HS-5 (cell line): Measurements from ENCODE around the gene ANKHD1.

Experiments used
- DNase-seq: peaks from one replicate; pipeline ENCODE4 v3.0.0-alpha.2; 2012; ENCODE audit warnings: low read depth

The ANKHD1 gene

DNA sequence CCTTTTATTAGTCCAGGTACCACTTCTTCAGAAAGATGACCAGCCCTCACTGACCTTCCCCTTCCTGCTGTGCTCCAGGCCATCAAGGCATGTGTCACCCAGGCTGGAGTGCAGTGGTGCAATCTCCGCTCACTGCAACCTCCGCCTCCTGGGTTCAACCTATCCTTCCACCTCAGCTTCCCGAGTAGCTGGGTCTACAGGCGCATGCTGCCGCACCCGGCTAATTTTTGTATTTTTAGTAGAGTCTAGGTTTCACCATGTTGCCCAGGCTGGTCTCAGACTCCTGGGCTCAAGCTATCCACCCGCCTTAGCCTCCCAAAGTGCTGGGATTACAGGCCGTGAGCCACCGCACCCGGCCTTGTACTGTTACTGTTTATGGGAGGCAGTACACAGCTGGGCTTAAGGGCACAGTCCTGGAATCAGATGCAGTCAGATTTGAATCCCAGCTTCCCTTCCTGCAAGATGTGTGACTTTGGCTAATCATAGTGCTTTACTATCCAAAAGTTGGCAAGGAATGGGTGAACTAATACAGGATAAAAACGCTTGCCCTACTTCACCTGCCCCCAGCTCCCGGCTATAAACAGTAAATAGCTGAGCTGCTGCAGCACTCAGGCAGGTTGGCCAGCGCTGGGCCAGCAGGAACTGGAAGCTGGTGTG is 145.3 kb downstream of the ANKHD1 start:
- DNase-seq, result no peak

DNA sequence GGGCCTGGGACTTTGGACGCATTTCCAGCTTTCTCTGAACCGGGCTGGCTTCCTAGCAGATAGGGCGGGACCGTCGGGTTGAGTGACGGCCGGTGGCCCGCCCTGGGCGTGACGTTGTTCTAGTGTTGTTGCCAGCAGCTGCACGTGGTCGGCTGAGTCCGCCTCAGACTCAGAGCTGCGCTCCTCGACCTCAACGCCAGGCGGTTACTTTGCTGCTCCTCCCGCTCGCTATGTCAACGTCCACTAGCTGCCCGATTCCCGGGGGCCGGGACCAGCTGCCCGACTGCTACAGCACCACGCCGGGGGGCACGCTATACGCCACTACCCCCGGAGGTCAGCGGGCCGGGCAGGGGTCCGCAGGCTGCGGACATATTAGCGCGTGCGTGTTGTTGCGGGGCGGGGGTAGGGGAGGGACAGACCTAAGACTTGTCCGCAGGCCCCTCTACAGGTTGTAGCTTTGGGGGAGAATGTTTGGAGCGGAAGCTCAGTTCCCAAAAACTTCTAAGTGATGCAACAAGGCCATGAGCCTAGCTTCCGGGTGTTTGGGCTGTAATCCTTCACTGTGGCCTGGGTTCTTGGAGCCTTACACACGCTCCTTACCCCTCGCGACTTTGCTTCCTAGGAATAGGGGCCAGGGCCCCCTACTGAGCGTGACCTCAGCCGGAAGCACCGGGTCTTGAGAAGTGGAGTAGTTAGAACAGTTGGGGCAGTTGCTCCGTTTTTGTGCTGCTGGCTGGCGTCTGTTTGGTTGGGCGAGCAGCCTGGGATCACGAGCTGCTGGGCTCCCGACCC is 146.1 kb downstream of the ANKHD1 start, which contains the start of gene EIF4EBP3:
EIF4EBP3 (plus strand) TSS at position 155 of the 792 bp plus-strand sequence; CDS start at position 231, 76 bp downstream.
- peak; percentile 76 for DNase-seq

- DNase-seq, result no peak
These were observed 146.7 kb downstream of the ANKHD1 start for GRCh38 chr5:140548300-140548688.

- no peak for DNase-seq
These were observed 147.2 kb downstream of the ANKHD1 start for GRCh38 chr5:140548791-140549190.

DNA sequence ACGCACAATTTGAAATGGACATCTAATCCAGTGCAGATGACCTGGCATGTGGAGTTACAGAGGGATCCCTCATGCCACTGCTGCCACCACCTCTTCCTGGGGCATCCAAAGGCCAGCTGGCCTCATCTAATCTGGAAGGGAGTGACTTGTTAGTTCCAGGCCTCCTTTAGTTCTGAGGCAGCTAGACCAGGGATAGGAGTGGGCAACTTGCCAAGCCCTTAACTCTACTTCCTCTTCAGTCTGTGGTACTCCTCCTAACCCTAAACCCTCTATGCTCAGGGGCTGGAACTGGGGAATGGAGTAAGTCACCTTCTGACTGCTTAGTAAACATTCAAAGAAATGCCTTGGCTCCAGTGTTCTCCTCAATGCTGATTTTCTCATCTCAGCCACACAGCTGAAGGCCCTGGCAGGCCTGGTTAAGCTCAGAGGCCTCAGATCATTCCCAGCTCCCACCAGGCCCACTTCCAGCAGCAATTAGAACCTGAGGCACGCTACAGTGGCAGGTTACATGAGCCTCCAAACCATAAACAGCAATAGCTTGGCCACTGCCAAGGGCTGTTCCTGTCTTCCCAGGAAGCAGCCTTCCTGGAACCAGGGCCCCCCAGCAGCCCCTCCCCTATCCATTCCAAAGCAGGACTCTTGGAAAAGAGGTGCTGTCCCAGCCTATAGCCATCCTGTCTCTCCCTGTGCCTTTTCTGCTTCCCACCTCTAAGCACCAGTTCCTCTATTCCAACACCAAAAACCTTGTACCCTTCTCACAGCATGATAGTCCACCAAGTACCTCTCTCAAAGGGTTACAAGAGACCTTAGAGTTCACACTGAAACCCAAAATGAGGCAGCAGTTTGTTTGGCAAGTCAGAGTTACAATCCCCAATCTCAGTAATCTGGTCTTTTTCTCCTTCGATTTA is 147.9 kb downstream of the ANKHD1 start:
- no peak for DNase-seq

DNA sequence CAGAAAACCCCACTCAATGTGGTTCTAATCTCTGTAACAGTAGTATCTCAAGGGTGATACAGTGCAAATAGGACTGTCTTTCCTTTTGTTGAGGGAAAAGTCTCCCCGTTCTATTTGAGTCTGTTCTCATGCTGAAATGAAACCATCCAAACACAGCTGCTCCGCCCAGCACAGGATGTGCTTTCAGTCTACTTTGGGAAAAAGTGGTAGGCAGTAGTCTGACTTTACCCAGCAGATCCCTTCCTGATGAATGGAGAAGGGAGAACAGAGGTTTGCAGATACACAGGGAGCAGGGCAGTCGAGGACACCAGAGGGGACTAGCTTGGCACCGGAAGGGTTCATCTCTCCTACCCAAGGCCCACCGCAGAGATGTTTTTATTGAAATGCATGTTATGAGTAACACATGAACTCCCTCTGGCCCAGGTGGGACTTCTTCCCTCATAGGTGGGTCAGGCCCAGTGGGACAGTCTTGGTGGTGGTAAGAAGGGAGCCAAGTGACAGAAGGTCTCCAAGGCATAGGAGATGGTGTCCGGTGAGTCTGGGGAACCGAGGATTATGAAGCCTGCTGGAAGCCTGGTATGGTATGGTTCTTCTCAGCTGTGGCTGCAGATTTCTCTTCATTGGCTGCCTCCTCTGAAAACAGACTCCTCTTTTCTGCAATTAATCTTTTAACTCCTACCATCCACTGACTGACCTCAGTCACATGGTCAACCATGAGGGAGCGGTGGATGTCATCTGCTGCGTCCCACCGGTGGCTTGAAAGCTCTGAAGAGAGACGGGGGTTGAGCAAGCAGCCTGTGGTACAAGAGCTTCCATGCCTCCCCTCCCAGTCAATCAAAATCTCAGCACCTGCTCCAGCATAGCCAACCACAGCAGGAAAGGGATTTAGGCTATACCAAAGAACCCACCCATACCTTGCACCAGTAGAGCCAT is 148.8 kb downstream of the ANKHD1 start:
- DNase-seq, result no peak

- no peak for DNase-seq
These were observed 150.2 kb downstream of the ANKHD1 start for GRCh38 chr5:140551872-140552271.

GRCh38 chr5:140553657-140554056 is 152.0 kb downstream of the ANKHD1 start:
- no peak for DNase-seq

- no peak for DNase-seq
These were observed 152.8 kb downstream of the ANKHD1 start for GRCh38 chr5:140554454-140554853.

DNA sequence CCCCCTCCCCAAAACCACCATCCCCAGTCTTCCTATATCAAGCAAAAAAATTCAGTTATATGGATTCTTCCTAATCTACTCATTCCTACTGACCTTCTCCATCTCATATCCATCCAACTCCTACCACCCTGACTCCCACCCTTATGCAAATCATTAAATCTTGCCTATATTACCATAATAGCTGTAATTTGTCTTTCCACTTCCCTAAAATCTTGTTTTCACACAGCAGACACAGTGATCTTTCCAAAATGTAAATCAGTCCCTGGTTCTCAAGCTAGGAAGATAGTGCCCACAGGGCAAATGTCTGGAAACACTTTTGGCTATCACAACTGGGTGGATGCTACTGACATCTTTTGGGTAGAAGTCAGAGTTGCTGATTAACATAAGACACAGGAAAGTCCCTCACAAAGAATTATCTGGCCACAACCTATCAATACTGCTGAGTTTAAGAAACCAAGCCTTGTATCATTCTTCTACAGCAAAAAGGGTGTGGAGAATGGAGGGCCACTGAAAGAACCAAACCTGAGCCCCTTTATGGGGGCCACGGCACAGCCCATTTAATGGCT is 154.2 kb downstream of the ANKHD1 start:
- no peak for DNase-seq

- DNase-seq, result no peak
These were observed 154.8 kb downstream of the ANKHD1 start for GRCh38 chr5:140556438-140556837.

GRCh38 chr5:140557136-140557805 is 155.6 kb downstream of the ANKHD1 start, which contains the start of gene SRA1:
SRA1 (minus strand) TSS chr5:140557473; CDS start chr5:140557452, 21 bp downstream.
- DNase-seq, result peak; percentile 60

DNA sequence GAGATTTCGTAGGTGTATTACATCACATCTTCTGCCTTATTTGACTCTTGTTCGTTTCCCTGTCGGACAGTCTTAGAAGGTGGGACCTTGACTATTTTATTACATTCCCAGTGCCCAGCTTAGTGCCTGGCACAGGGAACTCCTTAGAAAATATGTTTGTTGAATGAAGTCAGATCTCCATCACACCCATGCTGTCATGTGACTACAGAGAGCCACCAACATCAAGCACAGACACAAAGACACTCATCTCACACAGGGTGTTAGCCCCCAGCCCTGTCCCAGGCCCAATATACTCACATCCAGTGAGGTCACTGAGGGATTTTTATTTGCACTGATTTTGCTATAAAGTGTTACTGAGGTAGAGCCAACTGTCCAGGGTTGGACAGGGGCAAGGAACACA is 156.3 kb downstream of the ANKHD1 start:
- no peak for DNase-seq

DNA sequence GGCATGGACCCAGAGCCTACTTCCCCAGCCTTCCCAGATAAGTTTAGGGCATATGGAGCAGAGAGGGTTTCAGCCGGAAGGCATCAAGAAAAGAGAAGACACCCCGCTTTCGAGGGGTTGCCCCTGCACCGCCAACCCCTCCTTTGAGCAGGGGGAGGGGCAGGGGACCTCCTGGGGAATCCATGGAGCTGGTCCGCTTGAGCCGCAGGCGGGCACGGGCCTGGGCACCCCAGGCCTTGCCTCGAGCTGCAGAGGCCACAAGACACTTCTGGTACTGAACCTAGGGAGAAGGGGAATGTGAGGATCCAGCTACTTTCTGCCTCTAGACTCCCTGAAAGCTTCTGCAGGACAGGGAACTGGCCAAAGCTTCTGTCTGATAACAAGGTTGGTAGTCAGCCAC is 156.9 kb downstream of the ANKHD1 start:
- no peak for DNase-seq

DNA sequence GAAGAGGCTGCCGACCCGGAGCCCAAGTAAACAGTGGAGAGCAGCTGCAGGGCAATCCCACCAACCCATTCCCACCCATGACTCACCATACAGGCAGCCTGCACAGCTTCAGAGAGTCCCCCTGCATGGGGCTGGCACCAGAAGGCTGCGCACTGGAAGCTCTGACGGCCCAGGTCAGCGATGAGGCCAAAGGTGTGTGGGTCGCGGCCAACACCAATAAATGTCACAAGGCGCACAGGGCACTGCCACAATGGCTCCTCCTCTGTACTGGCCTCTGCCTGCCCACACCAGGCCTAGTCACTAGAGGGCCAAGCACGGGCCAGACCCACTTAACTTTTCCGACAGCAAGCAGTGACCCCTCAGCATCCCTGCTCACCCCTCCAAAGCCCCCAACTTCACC is 158.6 kb downstream of the ANKHD1 start:
- DNase-seq, result no peak

- DNase-seq, result no peak
These were observed 160.3 kb downstream of the ANKHD1 start for GRCh38 chr5:140561753-140562523.

DNA sequence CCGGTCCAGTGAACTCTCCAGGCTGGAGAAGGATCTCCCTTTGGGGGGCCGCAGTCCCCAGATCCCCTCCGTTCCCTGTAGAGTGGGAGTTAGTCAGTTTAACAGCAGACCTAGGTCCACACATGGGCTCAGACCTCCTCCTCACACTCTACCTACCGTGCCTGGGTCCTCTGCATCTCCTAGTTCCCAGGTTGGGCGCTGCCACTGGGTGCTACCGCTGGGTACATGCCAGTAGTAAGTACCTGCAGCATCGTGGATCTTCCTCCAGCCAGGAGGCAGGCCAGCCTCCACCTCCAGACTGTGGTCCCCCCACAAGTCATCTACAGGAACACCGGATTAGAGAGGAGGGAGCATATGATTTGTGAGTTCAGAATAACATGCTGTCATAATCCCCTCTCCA is 162.0 kb downstream of the ANKHD1 start:
- DNase-seq, result no peak

GRCh38 chr5:140564196-140565023 is 162.8 kb downstream of the ANKHD1 start, which contains the start of the genes APBB3 and SLC35A4:
APBB3 (minus strand) TSS chr5:140564598; CDS start chr5:140564245, 353 bp downstream.
SLC35A4 (plus strand) TSS chr5:140564828; CDS start chr5:140567170, 2,342 bp downstream.
- DNase-seq, result peak; percentile 96
